Activated T-cell treated with anti-CD3 and anti-CD28 coated beads, Interleukin-2, amount 50 U/mL, for 72 hours (primary cell): ENCODE data around the gene DAND5. TPM values are rescaled to one million over a fixed set of nuclear protein-coding genes. Genes with fewer than 3 reads are reported as not detected.

Source experiments
- total RNA-seq, 2 donors: library from RNA; stranded (reverse); gene quantifications; one replicate each; pipeline ENCODE4 v1.2.3, GENCODE V29; 2022

The DAND5 gene
- total RNA-seq, 2 donors from 2014 or later, result 0.12 to 0.32 TPM

Other genes with a start within 250 kb of the DAND5 start
- gene TNPO2, start 245.6 kb upstream of the DAND5 start, total RNA-seq, result 10 to 100 TPM; 62.6 to 73.2 TPM
- gene TRIR, start 234.9 kb upstream of the DAND5 start, total RNA-seq, result 100 to 1,000 TPM; 131 to 134 TPM
- 10 to 100 TPM; 42.6 to 43.7 TPM for gene GET3, start 232.1 kb upstream of the DAND5 start, total RNA-seq
- gene BEST2, start 217.8 kb upstream of the DAND5 start, total RNA-seq, result not detected
- gene HOOK2, start 194.0 kb upstream of the DAND5 start, total RNA-seq, result 10 to 100 TPM; 38.8 to 41.0 TPM
- gene JUNB, start 178.1 kb upstream of the DAND5 start, total RNA-seq, result 100 to 1,000 TPM; 574 to 618 TPM
- 100 to 1,000 TPM; 202 to 223 TPM for gene PRDX2, start 167.8 kb upstream of the DAND5 start, total RNA-seq
- gene THSD8, start 167.5 kb upstream of the DAND5 start, total RNA-seq, result 10 to 100 TPM; 23.7 to 27.1 TPM
- gene RNASEH2A, start 163.0 kb upstream of the DAND5 start, total RNA-seq, result 10 to 100 TPM; 29.6 to 31.1 TPM
- gene RTBDN, start 135.0 kb upstream of the DAND5 start, total RNA-seq, result not detected
- 1 to 10 TPM; 5.8 to 6.0 TPM for gene MAST1, start 131.1 kb upstream of the DAND5 start, total RNA-seq
- gene DNASE2, start 88.1 kb upstream of the DAND5 start, total RNA-seq, result 10 to 100 TPM; 34.5 to 39.1 TPM
- under 1 TPM; 0.19 to 0.58 TPM for gene KLF1, start 82.4 kb upstream of the DAND5 start, total RNA-seq
- 10 to 100 TPM; 23.2 to 25.1 TPM for gene GCDH, start 78.4 kb upstream of the DAND5 start, total RNA-seq
- 1 to 10 TPM; 3.1 to 4.5 TPM for gene SYCE2, start 50.3 kb upstream of the DAND5 start, total RNA-seq
- gene FARSA, start 35.9 kb upstream of the DAND5 start, total RNA-seq, result 10 to 100 TPM; 63.4 to 70.4 TPM
- 100 to 1,000 TPM; 458 to 489 TPM for gene CALR, start 31.0 kb upstream of the DAND5 start, total RNA-seq
- 100 to 1,000 TPM; 159 to 189 TPM for gene RAD23A, start 23.7 kb upstream of the DAND5 start, total RNA-seq
- 10 to 100 TPM; 15.9 to 16.4 TPM for gene GADD45GIP1, start 12.4 kb upstream of the DAND5 start, total RNA-seq
- gene NFIX, start 25.9 kb downstream of the DAND5 start, total RNA-seq, result 1 to 10 TPM; 2.2 to 2.8 TPM
- 1 to 10 TPM; 4.8 to 6.3 TPM for gene LYL1, start 133.3 kb downstream of the DAND5 start, total RNA-seq
- 10 to 100 TPM; 41.0 to 46.0 TPM for gene TRMT1, start 147.2 kb downstream of the DAND5 start, total RNA-seq
- 10 to 100 TPM; 53.6 to 76.0 TPM for gene NACC1, start 148.7 kb downstream of the DAND5 start, total RNA-seq
- 10 to 100 TPM; 73.9 to 89.9 TPM for gene STX10, start 180.8 kb downstream of the DAND5 start, total RNA-seq
- gene IER2, start 180.8 kb downstream of the DAND5 start, total RNA-seq, result 100 to 1,000 TPM; 168 to 184 TPM